GM11168 (cell line): Measurements from ENCODE around the gene NRG3.
"Not testable (repeated sequence)": the region's sequence is repeated elsewhere in the genome, so short reads cannot be mapped to it uniquely, and the experiment has no call there.

ENCODE experiments used
- in situ Hi-C: fragments of 300-500 bp; cut with MboI; formaldehyde crosslinking; loops from one replicate; pipeline ENCODE4 v1.12.0; 2022; ENCODE audit warnings: low sequenced_read_pairs; ENCODE audit not compliant: unreplicated experiment

NRG3 gene

GRCh38 chr10:81950358-81950757, 75.4 kb downstream of the NRG3 start:
- in situ Hi-C loops, result no loop called here

- in situ Hi-C loops, result no loop called here
Observed at GRCh38 chr10:81953420-81953819, 78.4 kb downstream of the NRG3 start.

GRCh38 chr10:81957976-81958375, 83.0 kb downstream of the NRG3 start:
- in situ Hi-C loops, result no loop called here

GRCh38 chr10:81959016-81959415, 84.0 kb downstream of the NRG3 start:
- in situ Hi-C loops, result no loop called here

GRCh38 chr10:81961451-81962184, 86.6 kb downstream of the NRG3 start:
- in situ Hi-C loops, result no loop called here

GRCh38 chr10:81963606-81964005, 88.6 kb downstream of the NRG3 start:
- in situ Hi-C loops, result no loop called here

- in situ Hi-C loops, result no loop called here
Observed at GRCh38 chr10:81967716-81968115, 92.7 kb downstream of the NRG3 start.

GRCh38 chr10:81969136-81969535, 94.1 kb downstream of the NRG3 start:
- in situ Hi-C loops, result no loop called here

- in situ Hi-C loops, result no loop called here
Observed at GRCh38 chr10:81978238-81978637, 103.2 kb downstream of the NRG3 start.

GRCh38 chr10:81981724-81982123, 106.7 kb downstream of the NRG3 start:
- in situ Hi-C loops, result no loop called here

- in situ Hi-C loops, result no loop called here
Observed at GRCh38 chr10:81984428-81984827, 109.4 kb downstream of the NRG3 start.

GRCh38 chr10:81995254-81995653, 120.3 kb downstream of the NRG3 start:
- in situ Hi-C loops, result no loop called here

GRCh38 chr10:81996927-81997326, 121.9 kb downstream of the NRG3 start:
- in situ Hi-C loops, result no loop called here

GRCh38 chr10:82020999-82021398, 146.0 kb downstream of the NRG3 start:
- in situ Hi-C loops, result no loop called here

GRCh38 chr10:82027711-82028110, 152.7 kb downstream of the NRG3 start:
- in situ Hi-C loops, result no loop called here

- in situ Hi-C loops, result no loop called here
Observed at GRCh38 chr10:82037076-82037475, 162.1 kb downstream of the NRG3 start.

GRCh38 chr10:82038587-82038986, 163.6 kb downstream of the NRG3 start:
- in situ Hi-C loops, result no loop called here

- in situ Hi-C loops, result no loop called here
Observed at GRCh38 chr10:82040336-82040735, 165.3 kb downstream of the NRG3 start.

- in situ Hi-C loops, result no loop called here
Observed at GRCh38 chr10:82041018-82041417, 166.0 kb downstream of the NRG3 start.

- in situ Hi-C loops, result no loop called here
Observed at GRCh38 chr10:82056391-82056790, 181.4 kb downstream of the NRG3 start.

- in situ Hi-C loops, result not testable (repeated sequence)
Observed at GRCh38 chr10:82067192-82067591, 192.2 kb downstream of the NRG3 start.

GRCh38 chr10:82068501-82068900, 193.5 kb downstream of the NRG3 start:
- in situ Hi-C loops, result no loop called here
